GM12892 (cell line): ENCODE results near the gene MATN1.

Source experiments
- POLR2A ChIP-seq: IDR thresholded peaks from 2 replicates; pipeline ENCODE4 v1.6.1; 2011; ENCODE audit warnings: low read depth, low read length, control low read depth
- POLR2AphosphoS5 ChIP-seq: IDR thresholded peaks from 2 replicates; pipeline ENCODE4 v1.6.1; 2011; ENCODE audit warnings: low read depth, low read length, control low read depth
- TAF1 ChIP-seq: IDR thresholded peaks from 2 replicates; pipeline ENCODE4 v1.6.1; 2011; ENCODE audit warnings: low read depth, mild to moderate bottlenecking, control low read depth, low read length, borderline replicate concordance

GRCh38 chr1:30668546-30669327 is 54.6 kb downstream of the MATN1 start:
- no peak for TF ChIP-seq POLR2AphosphoS5
- TF ChIP-seq TAF1: no peak
- no peak for TF ChIP-seq POLR2A
